Nephron progenitor cell (in vitro differentiated cells): Measurements from ENCODE around the gene TRAK2.
"Not testable (repeated sequence)": the region's sequence is repeated elsewhere in the genome, so short reads cannot be mapped to it uniquely, and the experiment has no call there.

Experiments used
- DNase-seq: peaks from one replicate; pipeline ENCODE4 v3.0.0; 2021
- H3K27ac Mint-ChIP-seq: 2 replicates; pipeline ENCODE4 v1.8.0; 2021; ENCODE audit warnings: mild to moderate bottlenecking, moderate library complexity, mixed read lengths
- H3K27me3 Mint-ChIP-seq: 2 replicates; pipeline ENCODE4 v1.8.0; 2021; ENCODE audit warnings: mild to moderate bottlenecking, low read depth, mixed read lengths; ENCODE audit not compliant: poor library complexity
- H3K36me3 Mint-ChIP-seq: 2 replicates; pipeline ENCODE4 v1.8.0; 2021; ENCODE audit warnings: low read depth, mixed read lengths
- H3K4me1 Mint-ChIP-seq: 2 replicates; pipeline ENCODE4 v1.8.0; 2021; ENCODE audit warnings: mixed read lengths
- H3K4me3 Mint-ChIP-seq: 2 replicates; pipeline ENCODE4 v1.8.0; 2021; ENCODE audit warnings: mild to moderate bottlenecking, moderate library complexity, mixed read lengths
- H3K9me3 Mint-ChIP-seq: 2 replicates; pipeline ENCODE4 v1.8.0; 2021; ENCODE audit warnings: mild to moderate bottlenecking, moderate library complexity, mixed read lengths
- CTCF ChIP-seq: fragments of 200-600 bp; sonication (generic); IDR thresholded peaks from 2 replicates; pipeline ENCODE4 v1.5.0; 2021; ENCODE audit warnings: antibody characterized with exemption

TRAK2 gene

GRCh38 chr2:201396595-201396994 is 54.7 kb downstream of the TRAK2 start:
- TF ChIP-seq CTCF: no peak
- H3K9me3 Mint-ChIP-seq: no peaks in the 10 kb centered on the region

GRCh38 chr2:201383136-201383535 is 68.1 kb downstream of the TRAK2 start:
- DNase-seq: no peak
- TF ChIP-seq CTCF: no peak
- Mint-ChIP-seq H3K27ac (no peak overlapping the region), H3K4me1 (no peaks in the 10 kb centered on the region), H3K9me3 (no peaks in the 10 kb centered on the region), H3K27me3 (peaks cover 3% of the 10 kb centered on the region), H3K36me3 (peaks cover 41% of the 10 kb centered on the region), H3K4me3 (no peak overlapping the region)

More at GRCh38 chr2:201396595-201396994, 54.7 kb downstream of the TRAK2 start:
- Mint-ChIP-seq H3K27me3 (peaks cover 3% of the 10 kb centered on the region), H3K27ac (no peak overlapping the region), H3K4me3 (no peak overlapping the region), H3K36me3 (peaks cover 12% of the 10 kb centered on the region), H3K4me1 (no peaks in the 10 kb centered on the region)
- no peak for DNase-seq

- Mint-ChIP-seq H3K9me3 (peaks cover 15% of the 10 kb centered on the region), H3K4me3 (no peak overlapping the region), H3K27ac (peak overlapping the region; percentile 9), H3K4me1 (no peaks in the 10 kb centered on the region), H3K27me3 (peaks cover 3% of the 10 kb centered on the region), H3K36me3 (peaks cover 56% of the 10 kb centered on the region)
- TF ChIP-seq CTCF: no peak
- DNase-seq: no peak
These were observed 72.5 kb downstream of the TRAK2 start for GRCh38 chr2:201378496-201379397.

GRCh38 chr2:201377218-201377617 is 74.0 kb downstream of the TRAK2 start:
- Mint-ChIP-seq H3K27ac (no peak overlapping the region), H3K4me1 (no peaks in the 10 kb centered on the region), H3K9me3 (peaks cover 22% of the 10 kb centered on the region), H3K27me3 (peaks cover 3% of the 10 kb centered on the region), H3K4me3 (no peak overlapping the region), H3K36me3 (peaks cover 56% of the 10 kb centered on the region)
- TF ChIP-seq CTCF: no peak
- DNase-seq: no peak

GRCh38 chr2:201369775-201370174 is 81.5 kb downstream of the TRAK2 start:
- no peaks in the 10 kb centered on the region for H3K4me1 Mint-ChIP-seq
- DNase-seq: no peak
- no peak for TF ChIP-seq CTCF

GRCh38 chr2:201369318-201369717 is 81.9 kb downstream of the TRAK2 start:
- H3K27me3 Mint-ChIP-seq: not testable (repeated sequence)
- H3K9me3 Mint-ChIP-seq: peaks cover 65% of the 10 kb centered on the region
- H3K36me3 Mint-ChIP-seq: peaks cover 61% of the 10 kb centered on the region

More at GRCh38 chr2:201369775-201370174, 81.5 kb downstream of the TRAK2 start:
- Mint-ChIP-seq H3K27ac (no peak overlapping the region), H3K9me3 (peaks cover 68% of the 10 kb centered on the region), H3K27me3 (peaks cover 4% of the 10 kb centered on the region), H3K36me3 (peaks cover 63% of the 10 kb centered on the region), H3K4me3 (no peak overlapping the region)

More at GRCh38 chr2:201369318-201369717, 81.9 kb downstream of the TRAK2 start:
- not testable (repeated sequence) for H3K4me1 Mint-ChIP-seq, H3K27ac Mint-ChIP-seq, H3K4me3 Mint-ChIP-seq, DNase-seq
